ENCODE measurements around the gene NFE2L3.

- no peak for TF ChIP-seq GATA3 (IDR thresholded peaks at IDR 0.05; ENCODE audit: low read depth, low read length)
- TF ChIP-seq GATA2 (IDR thresholded peaks at IDR 0.05; ENCODE audit: low read depth, low read length): no peak
Measured at GRCh38 chr7:26213807-26214515, 62.0 kb downstream of the NFE2L3 start.

All from SH-SY5Y (cell line).